Measurements from ENCODE around the gene KLF7.

Gene KLF7

GRCh38 chr2:207166349-207167098 lies 776 bp upstream of the KLF7 start:
- no peak for DNase-seq

DNA sequence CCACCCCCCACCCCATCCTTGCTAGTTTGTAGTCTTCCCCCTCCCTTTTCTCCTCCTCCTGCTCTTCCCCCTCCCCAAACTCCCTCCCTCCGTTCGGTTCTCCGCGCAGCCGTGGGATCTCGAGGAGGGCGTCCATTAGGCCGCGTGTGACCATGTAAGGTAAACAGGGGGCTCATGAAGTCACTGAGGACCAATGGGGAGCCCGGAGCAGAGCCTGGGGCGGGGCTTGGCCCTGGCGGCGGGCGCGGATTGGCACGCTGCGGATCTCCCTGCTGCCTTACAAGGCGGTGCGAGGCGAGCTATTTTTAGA lies 246 bp upstream of the KLF7 start:
- peak; percentile 56 for DNase-seq

- no peak for DNase-seq
Measured at GRCh38 chr2:207164006-207164831, 1.5 kb downstream of the KLF7 start.

- DNase-seq, result no peak
Measured at GRCh38 chr2:207163756-207164005, 2.1 kb downstream of the KLF7 start.

DNA sequence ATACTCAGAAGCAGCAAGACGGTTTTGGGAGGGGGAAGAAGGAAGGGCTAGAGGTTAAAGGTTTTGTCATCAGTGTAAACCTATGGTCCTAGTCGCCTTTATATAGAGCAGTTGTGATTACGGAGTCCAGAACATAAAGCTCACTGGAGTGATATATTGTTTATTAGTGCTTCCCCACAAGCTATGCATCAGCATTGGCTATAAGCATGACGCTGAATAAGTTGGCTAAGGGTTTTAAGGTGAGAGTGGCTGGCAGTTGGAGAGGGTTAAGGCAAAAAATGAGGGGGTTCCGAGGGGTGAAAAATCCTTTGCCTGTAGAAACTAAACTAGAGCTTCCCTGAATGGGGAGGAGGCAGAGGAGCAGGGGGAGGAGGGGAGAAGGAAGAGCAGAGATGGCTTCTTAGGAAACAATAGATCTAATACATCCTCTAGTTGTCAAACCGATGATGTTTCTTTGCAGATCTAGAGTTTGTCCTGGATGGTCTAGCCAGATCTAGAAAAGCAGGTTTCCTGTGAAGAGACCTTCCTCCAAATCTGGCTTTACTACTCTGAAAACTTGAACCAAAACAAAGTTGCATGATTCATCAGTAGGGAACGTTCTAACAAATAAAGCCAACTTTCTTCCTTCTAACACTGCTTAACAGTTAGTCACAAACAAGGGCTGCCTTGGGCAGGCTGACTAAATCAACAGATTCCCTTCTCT lies 2.5 kb downstream of the KLF7 start:
- no peak for DNase-seq

GRCh38 chr2:207162316-207162715 lies 3.4 kb downstream of the KLF7 start:
- DNase-seq, result no peak

GRCh38 chr2:207161247-207162123 lies 4.3 kb downstream of the KLF7 start:
- DNase-seq, result no peak

GRCh38 chr2:207160115-207160514 lies 5.6 kb downstream of the KLF7 start:
- DNase-seq, result no peak

DNA sequence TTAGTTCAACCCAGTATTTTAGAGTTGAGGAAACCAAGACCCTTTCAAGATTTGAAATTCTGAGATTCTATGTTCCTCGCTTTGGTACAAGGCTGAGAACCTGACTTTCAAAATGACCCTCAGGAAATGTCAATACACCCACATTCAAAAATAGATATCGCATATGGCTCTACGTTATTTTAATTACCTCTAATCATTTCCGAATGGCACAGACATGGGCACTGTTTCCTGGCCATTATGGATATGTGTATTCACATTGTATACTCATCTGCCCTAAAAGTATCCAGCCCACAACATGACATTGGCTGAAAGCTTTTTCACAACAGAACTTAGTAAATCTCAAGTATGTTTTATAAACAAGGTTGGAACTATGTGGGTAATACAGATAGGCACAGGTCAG lies 6.7 kb downstream of the KLF7 start:
- DNase-seq, result no peak

GRCh38 chr2:207157731-207158130 lies 8.0 kb downstream of the KLF7 start:
- no peak for DNase-seq

GRCh38 chr2:207157162-207157481 lies 8.6 kb downstream of the KLF7 start:
- DNase-seq, result no peak

- DNase-seq, result no peak
Measured at GRCh38 chr2:207156451-207157161, 9.1 kb downstream of the KLF7 start.

DNA sequence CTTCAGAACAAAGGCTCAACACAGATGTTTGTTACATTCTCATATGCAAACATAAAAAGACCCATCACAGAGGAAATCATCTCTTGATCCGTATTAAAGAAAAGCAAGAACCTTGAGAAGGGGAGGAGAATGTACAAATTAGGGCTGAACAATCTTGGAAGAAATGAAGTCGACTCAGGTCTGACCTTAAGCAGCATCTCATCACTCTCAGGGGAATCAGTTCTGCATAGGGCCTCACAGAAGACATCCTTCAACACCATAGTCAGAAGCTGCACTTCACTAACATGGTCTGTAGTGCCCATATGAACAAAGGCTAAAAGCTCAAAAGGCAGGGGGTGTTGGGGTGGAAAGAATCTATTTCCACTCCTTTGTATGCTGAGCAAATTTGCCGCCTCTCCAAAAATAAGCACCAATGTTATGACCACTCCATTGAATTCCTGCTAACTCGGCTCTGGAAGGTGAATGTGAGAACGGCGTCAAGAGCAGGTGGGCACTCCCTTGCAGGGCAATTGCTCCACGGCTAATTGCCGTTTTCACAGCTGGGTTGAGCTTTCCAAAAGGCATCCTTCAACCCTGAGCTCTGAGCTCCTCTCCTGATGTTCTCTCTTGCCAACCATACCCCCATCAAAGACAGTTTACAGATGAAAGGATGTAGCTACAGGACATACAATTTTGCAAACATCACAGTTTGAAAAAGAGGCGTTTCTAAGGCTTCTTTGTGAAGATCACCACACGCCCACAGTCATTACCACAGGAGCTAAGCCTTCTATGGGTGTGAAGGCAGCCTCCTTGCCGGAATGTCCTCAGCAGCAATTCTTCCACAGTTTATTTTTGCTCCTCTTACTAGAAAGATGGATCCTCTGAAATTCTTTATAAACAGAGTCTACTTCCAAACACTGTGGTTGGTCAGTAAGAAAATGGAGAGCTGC lies 10.0 kb downstream of the KLF7 start:
- no peak for DNase-seq

GRCh38 chr2:207154556-207155510 lies 10.9 kb downstream of the KLF7 start:
- no peak for DNase-seq

DNA sequence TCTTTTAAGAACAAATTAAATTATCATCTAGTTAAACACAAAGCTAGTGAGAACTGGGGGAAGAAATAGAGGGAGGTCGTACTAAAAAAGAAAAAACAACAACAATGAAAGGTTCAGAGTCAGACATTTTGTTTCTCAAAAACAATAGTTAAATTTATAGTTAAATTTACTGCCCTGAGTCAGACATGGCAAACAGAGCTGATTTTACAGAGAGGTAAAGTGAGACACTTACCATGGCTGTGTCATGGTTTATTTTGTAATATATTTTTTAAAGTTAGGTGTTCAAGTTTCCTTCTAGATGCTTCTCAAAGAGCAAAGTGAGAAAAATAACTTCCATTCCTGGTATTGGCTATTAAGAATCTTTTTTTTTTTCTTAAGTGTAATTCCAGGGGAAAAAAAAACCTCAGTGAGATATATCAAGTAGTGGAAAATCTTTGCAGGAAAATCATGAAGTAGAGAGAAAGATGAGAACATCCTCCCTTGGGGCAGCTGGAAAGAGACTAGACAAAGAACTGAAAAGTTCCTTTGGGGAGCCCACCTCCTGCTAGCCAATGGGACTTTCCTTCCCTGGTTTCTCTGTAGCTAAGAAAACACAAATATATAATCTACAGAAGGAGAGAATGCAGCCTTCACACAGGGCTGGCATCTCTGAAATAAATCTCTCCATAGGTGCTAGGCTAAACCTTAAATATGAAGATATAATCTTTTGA lies 12.3 kb downstream of the KLF7 start:
- DNase-seq, result no peak

DNA sequence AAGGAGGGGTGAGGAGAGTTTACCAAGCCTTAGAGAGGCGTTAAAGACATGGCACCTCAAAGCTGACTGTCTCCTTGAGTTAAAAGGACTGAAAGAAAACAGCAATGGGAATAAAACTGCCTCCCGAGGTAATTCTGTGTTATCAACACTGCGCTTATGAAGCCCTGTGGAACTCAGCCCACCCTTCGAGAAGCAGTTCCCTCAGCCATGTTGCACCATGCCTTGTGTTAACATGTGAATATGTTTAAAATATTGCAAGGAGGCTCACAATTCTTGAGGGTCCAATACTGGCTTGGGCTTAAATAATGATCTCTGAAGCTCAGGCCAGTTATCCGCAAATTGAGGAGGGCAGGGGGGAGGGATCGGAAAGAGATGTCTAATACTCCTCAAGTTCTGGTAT lies 14.7 kb downstream of the KLF7 start:
- DNase-seq, result no peak

- no peak for DNase-seq
Measured at GRCh38 chr2:207150284-207150683, 15.5 kb downstream of the KLF7 start.

- no peak for DNase-seq
Measured at GRCh38 chr2:207149249-207150213, 16.2 kb downstream of the KLF7 start.
